NCI-H510A treated with DMSO at 0.1 percent for 48 hours (cell line): ENCODE measurements around the gene LAMTOR1.

Source experiments
- DNase-seq: peaks from one replicate; lab custom pipeline; 2025; lab: John Stamatoyannopoulos, UW

LAMTOR1 gene

GRCh38 chr11:72081821-72082453, 21.2 kb downstream of the LAMTOR1 start:
- peak; percentile 86 for DNase-seq

- no peak for DNase-seq
Observed at GRCh38 chr11:72081184-72081644, 21.9 kb downstream of the LAMTOR1 start.

- peak; percentile 99 for DNase-seq
Observed at GRCh38 chr11:72080326-72081183, 22.5 kb downstream of the LAMTOR1 start, which contains the start of the genes LRRC51 and NUMA1. LRRC51 (plus strand) TSS chr11:72080850; CDS start chr11:72089084, 8,234 bp downstream. NUMA1 (minus strand) TSS chr11:72080542; CDS start chr11:72035943, 44,599 bp downstream.

- peak; percentile 49 for DNase-seq
Observed at GRCh38 chr11:72079819-72080325, 23.2 kb downstream of the LAMTOR1 start.

- DNase-seq: no peak
Observed at GRCh38 chr11:72078477-72078876, 24.6 kb downstream of the LAMTOR1 start.

- DNase-seq: no peak
Observed at GRCh38 chr11:72075756-72076155, 27.3 kb downstream of the LAMTOR1 start.

- no peak for DNase-seq
Observed at GRCh38 chr11:72075109-72075508, 28.0 kb downstream of the LAMTOR1 start.

GRCh38 chr11:72072348-72072747, 30.7 kb downstream of the LAMTOR1 start:
- peak; percentile 30 for DNase-seq

- no peak for DNase-seq
Observed at GRCh38 chr11:72070491-72070890, 32.6 kb downstream of the LAMTOR1 start.

GRCh38 chr11:72069787-72070251, 33.3 kb downstream of the LAMTOR1 start:
- DNase-seq: no peak

GRCh38 chr11:72069200-72069599, 33.9 kb downstream of the LAMTOR1 start:
- no peak for DNase-seq

GRCh38 chr11:72067676-72068075, 35.4 kb downstream of the LAMTOR1 start:
- DNase-seq: no peak

- no peak for DNase-seq
Observed at GRCh38 chr11:72067266-72067665, 35.8 kb downstream of the LAMTOR1 start.

GRCh38 chr11:72066855-72067254, 36.2 kb downstream of the LAMTOR1 start:
- no peak for DNase-seq

- no peak for DNase-seq
Observed at GRCh38 chr11:72061739-72062396, 41.2 kb downstream of the LAMTOR1 start.

GRCh38 chr11:72058416-72059034, 44.6 kb downstream of the LAMTOR1 start:
- peak; percentile 75 for DNase-seq

GRCh38 chr11:72048766-72049460, 54.2 kb downstream of the LAMTOR1 start:
- DNase-seq: no peak
